ENCODE data around the gene JMJD7. TPM values are rescaled to one million over a fixed set of nuclear protein-coding genes. Genes with fewer than 3 reads are reported as not detected.

The JMJD7 gene
- total RNA-seq, 2 experiments from 2014 or later: 17.1 to 17.6 TPM

GRCh38 chr15:41866872-41867579 lies 39.1 kb downstream of the JMJD7 start:
- intact Hi-C loops (cut with DNase I, micrococcal nuclease): no loop called here
- CTCF ChIA-PET: interaction anchor here (1.1 kb wide), 1 partner anchor 123 kb away, joined by 3 read pairs; no protein-coding TSS in a partner anchor
- no peak overlapping the region for H3K27ac Mint-ChIP-seq
- ATAC-seq: no peak
- POLR2A ChIA-PET: no interaction called here
- no peaks in the 10 kb centered on the region for H3K9me3 Mint-ChIP-seq (ENCODE audit: low read depth)
- DNase-seq: no peak
- H3K4me3 Mint-ChIP-seq: no peak overlapping the region
- H3K27me3 Mint-ChIP-seq: no peaks in the 10 kb centered on the region
- no peaks in the 10 kb centered on the region for H3K36me3 Mint-ChIP-seq (ENCODE audit: low read depth)
- peaks cover 9% of the 10 kb centered on the region for H3K4me1 Mint-ChIP-seq

- Mint-ChIP-seq H3K4me3 (no peak overlapping the region), H3K4me1 (peaks cover 9% of the 10 kb centered on the region), H3K36me3 (ENCODE audit: low read depth) (no peaks in the 10 kb centered on the region), H3K27ac (no peak overlapping the region), H3K9me3 (ENCODE audit: low read depth) (no peaks in the 10 kb centered on the region), H3K27me3 (no peaks in the 10 kb centered on the region)
- DNase-seq (no peak), ATAC-seq (no peak)
- ChIA-PET POLR2A (no interaction called here), CTCF (interaction anchor here (0.9 kb wide), 1 partner anchor 56 kb away, joined by 3 read pairs; no protein-coding TSS in a partner anchor)
- intact Hi-C loops (cut with DNase I, micrococcal nuclease): no loop called here
Observed at GRCh38 chr15:41868321-41868720, 40.4 kb downstream of the JMJD7 start.

DNA sequence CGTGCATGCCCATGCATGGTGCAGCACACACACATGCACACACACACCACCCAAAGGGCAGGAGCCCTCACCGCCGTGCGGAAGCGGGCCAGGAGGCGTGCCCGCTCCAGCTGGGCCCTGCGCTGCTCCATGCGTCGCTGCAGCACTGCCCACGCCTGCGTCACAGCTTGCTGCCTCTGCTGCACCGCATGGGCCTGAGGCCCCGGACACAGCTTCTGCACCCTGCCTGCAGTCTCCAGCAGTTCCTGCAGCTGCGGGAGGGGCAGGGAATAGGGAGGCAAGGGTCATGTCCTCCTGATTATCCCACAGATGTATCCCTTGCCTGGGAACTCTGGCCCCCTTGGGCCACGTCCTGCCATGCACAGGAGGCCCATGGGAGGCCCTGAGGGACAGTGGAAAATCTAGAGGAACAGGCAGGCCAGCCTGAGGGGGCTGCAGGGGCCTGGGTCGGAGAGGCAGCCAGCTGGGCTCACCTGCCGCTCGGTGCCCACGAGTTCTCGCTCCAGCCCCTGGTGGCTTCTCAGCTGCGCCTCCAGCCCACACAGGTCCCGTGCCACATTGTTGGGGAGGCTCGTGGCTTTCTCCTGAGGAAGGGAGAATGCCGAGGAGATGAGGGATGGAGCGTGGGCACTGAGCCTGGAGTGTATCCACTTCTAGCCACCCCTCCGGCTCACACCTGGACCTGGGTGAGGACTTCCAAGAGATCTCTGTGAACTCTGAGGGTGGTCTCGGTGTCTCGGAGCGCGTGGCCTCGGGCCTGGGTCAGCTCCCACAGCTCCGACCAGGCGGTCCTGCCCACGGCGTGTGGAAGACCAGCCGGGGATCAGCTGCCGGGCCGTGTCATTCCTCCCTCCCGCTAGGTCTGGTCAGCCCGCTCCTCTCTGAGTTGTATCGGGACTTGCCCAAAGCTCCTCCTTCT lies 42.1 kb downstream of the JMJD7 start:
- Mint-ChIP-seq H3K27me3 (no peaks in the 10 kb centered on the region), H3K27ac (peak overlapping the region; percentile 69), H3K36me3 (ENCODE audit: low read depth) (no peaks in the 10 kb centered on the region), H3K4me3 (no peak overlapping the region), H3K9me3 (ENCODE audit: low read depth) (no peaks in the 10 kb centered on the region), H3K4me1 (peaks cover 9% of the 10 kb centered on the region)
- intact Hi-C loops (cut with DNase I, micrococcal nuclease): no loop called here
- ChIA-PET POLR2A (interaction anchor here (1.0 kb wide), 1 partner anchor 102 kb away, joined by 3 read pairs; the partner anchor contains the start of gene EHD4), CTCF (interaction anchor here (0.5 to 1.3 kb wide), 4 partner anchors 35 to 269 kb away, joined by 3 to 6 read pairs (median 3); no protein-coding TSS in a partner anchor)
- ATAC-seq: no peak
- no peak for DNase-seq

- Mint-ChIP-seq H3K4me1 (peaks cover 9% of the 10 kb centered on the region), H3K36me3 (ENCODE audit: low read depth) (no peaks in the 10 kb centered on the region), H3K27ac (peak overlapping the region; percentile 69), H3K27me3 (no peaks in the 10 kb centered on the region), H3K4me3 (no peak overlapping the region), H3K9me3 (ENCODE audit: low read depth) (no peaks in the 10 kb centered on the region)
- DNase-seq (peak; percentile 83), ATAC-seq (peak; percentile 99)
- intact Hi-C loops (cut with DNase I, micrococcal nuclease): no loop called here
- POLR2A ChIA-PET: interaction anchor here (1.0 kb wide), 1 partner anchor 102 kb away, joined by 3 read pairs; the partner anchor contains the start of gene EHD4
- CTCF ChIA-PET: interaction anchor here (0.5 to 1.3 kb wide), 4 partner anchors 34 to 270 kb away, joined by 3 to 6 read pairs (median 3); no protein-coding TSS in a partner anchor
Observed at GRCh38 chr15:41870689-41871081, 42.8 kb downstream of the JMJD7 start.

DNA sequence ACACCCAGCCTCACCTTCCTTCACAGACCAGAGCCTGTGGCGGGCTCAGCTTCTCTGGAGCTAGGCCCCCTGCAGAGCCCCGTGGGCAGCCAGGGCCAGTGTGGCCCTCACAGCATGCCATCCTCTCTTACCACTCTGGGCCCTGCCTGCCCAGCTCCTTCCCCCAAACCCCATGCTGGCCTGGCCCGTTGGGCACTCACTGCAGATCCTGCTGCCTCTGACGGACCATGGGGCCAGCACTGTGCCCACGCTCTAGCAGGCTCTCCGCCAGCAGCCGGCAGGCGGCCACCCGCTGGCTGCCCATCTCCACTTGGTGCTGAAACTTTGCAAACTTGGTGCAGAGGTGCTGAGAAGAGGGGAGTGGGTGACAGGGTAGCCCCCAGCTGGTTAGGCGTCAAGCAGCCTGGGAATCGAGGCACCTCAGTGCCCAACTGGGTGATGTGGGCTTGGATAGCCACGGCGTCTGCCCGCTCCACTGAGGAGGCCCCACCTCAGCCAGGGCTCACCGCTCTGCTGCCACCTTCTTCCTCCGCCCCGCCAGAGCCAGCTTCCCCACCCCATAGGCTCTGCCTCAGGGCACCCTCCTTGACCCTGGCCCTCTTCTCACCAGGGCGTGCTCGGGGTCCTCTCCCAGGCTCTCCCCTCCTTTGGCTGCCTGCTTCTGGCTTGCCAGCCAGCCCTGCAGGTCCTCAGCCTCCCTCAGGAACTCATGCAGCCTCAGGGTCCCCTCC lies 43.4 kb downstream of the JMJD7 start:
- Mint-ChIP-seq H3K4me1 (peaks cover 9% of the 10 kb centered on the region), H3K4me3 (no peak overlapping the region), H3K27me3 (no peaks in the 10 kb centered on the region), H3K9me3 (ENCODE audit: low read depth) (no peaks in the 10 kb centered on the region), H3K36me3 (ENCODE audit: low read depth) (no peaks in the 10 kb centered on the region), H3K27ac (peak overlapping the region; percentile 61)
- ChIA-PET POLR2A (interaction anchor here (1.0 kb wide), 1 partner anchor 101 kb away, joined by 3 read pairs; the partner anchor contains the start of gene EHD4), CTCF (interaction anchor here (1.3 kb wide), 1 partner anchor 33 kb away, joined by 6 read pairs; no protein-coding TSS in a partner anchor)
- no peak for ATAC-seq
- no peak for DNase-seq
- intact Hi-C loops (cut with DNase I, micrococcal nuclease): no loop called here

GRCh38 chr15:41872166-41872747 lies 44.4 kb downstream of the JMJD7 start:
- no peaks in the 10 kb centered on the region for H3K9me3 Mint-ChIP-seq (ENCODE audit: low read depth)
- H3K27ac Mint-ChIP-seq: no peak overlapping the region
- peaks cover 9% of the 10 kb centered on the region for H3K4me1 Mint-ChIP-seq
- intact Hi-C loops (cut with DNase I, micrococcal nuclease): no loop called here
- no peak overlapping the region for H3K4me3 Mint-ChIP-seq
- no peaks in the 10 kb centered on the region for H3K36me3 Mint-ChIP-seq (ENCODE audit: low read depth)
- H3K27me3 Mint-ChIP-seq: no peaks in the 10 kb centered on the region
- CTCF ChIA-PET: interaction anchor here (0.6 kb wide), 1 partner anchor 946 kb away, joined by 3 read pairs; no protein-coding TSS in a partner anchor
- ATAC-seq (no peak), DNase-seq (no peak)
- POLR2A ChIA-PET: no interaction called here

- Mint-ChIP-seq H3K27me3 (no peaks in the 10 kb centered on the region), H3K9me3 (ENCODE audit: low read depth) (no peaks in the 10 kb centered on the region), H3K27ac (no peak overlapping the region), H3K36me3 (ENCODE audit: low read depth) (no peaks in the 10 kb centered on the region), H3K4me1 (peaks cover 9% of the 10 kb centered on the region), H3K4me3 (no peak overlapping the region)
- intact Hi-C loops (cut with DNase I, micrococcal nuclease): no loop called here
- ATAC-seq: no peak
- DNase-seq: no peak
- ChIA-PET CTCF (no interaction called here), POLR2A (no interaction called here)
Observed at GRCh38 chr15:41873711-41874110, 45.8 kb downstream of the JMJD7 start.

DNA sequence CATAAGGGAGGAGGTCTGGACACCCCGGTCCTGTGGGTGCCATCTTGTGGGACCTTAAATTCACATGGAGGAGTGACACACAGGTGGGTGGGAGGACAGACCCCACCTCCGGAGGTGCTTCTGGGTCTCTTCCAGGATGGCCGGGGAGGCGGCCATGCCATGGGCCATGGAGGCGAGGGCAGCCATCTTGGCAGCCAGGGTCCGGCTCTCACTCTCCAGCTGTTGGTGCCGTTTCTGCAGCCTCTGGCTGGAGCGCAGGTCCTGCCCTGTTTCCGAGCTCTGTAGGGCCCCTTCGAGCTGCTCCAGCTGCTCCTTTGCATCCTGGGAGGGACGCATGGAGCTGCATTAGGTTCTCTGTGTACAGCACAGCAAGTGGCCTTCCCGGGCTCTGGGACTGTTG lies 46.8 kb downstream of the JMJD7 start:
- Mint-ChIP-seq H3K4me3 (no peak overlapping the region), H3K4me1 (peaks cover 9% of the 10 kb centered on the region), H3K36me3 (ENCODE audit: low read depth) (no peaks in the 10 kb centered on the region), H3K27ac (no peak overlapping the region), H3K9me3 (ENCODE audit: low read depth) (no peaks in the 10 kb centered on the region), H3K27me3 (no peaks in the 10 kb centered on the region)
- CTCF ChIA-PET: no interaction called here
- ATAC-seq (no peak), DNase-seq (no peak)
- POLR2A ChIA-PET: no interaction called here
- intact Hi-C loops (cut with DNase I, micrococcal nuclease): no loop called here

GRCh38 chr15:41876007-41876406 lies 48.1 kb downstream of the JMJD7 start:
- Mint-ChIP-seq H3K36me3 (ENCODE audit: low read depth) (no peaks in the 10 kb centered on the region), H3K27ac (no peak overlapping the region), H3K4me3 (no peak overlapping the region), H3K4me1 (peaks cover 3% of the 10 kb centered on the region), H3K27me3 (peaks cover 2% of the 10 kb centered on the region), H3K9me3 (ENCODE audit: low read depth) (no peaks in the 10 kb centered on the region)
- ATAC-seq: no peak
- ChIA-PET POLR2A (no interaction called here), CTCF (no interaction called here)
- DNase-seq: no peak
- intact Hi-C loops (cut with DNase I, micrococcal nuclease): no loop called here

DNA sequence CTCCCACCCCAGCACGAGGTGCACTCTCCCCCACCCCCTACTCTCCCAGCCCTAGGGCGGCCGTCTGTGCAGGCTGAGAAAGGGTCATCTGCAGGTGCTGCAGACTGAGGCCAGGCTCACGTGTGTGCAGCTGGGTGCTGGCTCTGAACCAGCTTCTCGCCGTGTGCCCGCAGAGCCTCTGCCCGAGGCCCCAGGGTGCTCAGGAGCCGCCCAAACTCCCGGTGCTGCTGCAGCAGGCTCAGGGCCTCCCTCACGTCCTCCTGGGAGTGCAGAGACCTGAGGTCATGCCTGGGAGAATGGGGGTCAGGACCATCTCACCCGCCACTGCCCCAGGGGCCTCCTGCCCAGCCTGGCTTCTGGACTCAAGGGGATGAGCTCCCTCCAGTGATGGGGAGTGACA lies 48.8 kb downstream of the JMJD7 start:
- POLR2A ChIA-PET: no interaction called here
- Mint-ChIP-seq H3K4me3 (no peak overlapping the region), H3K9me3 (ENCODE audit: low read depth) (no peaks in the 10 kb centered on the region), H3K27ac (no peak overlapping the region), H3K4me1 (peaks cover 4% of the 10 kb centered on the region), H3K36me3 (ENCODE audit: low read depth) (no peaks in the 10 kb centered on the region), H3K27me3 (peaks cover 7% of the 10 kb centered on the region)
- CTCF ChIA-PET: no interaction called here
- intact Hi-C loops (cut with DNase I, micrococcal nuclease): no loop called here
- DNase-seq: no peak
- no peak for ATAC-seq
